DMS 273 treated with DMSO at 0.1 percent for 48 hours (cell line): ENCODE measurements around the gene TAF4.

ENCODE experiments used
- DNase-seq: peaks from one replicate; lab custom pipeline; 2025; lab: John Stamatoyannopoulos, UW

TAF4 gene

DNA sequence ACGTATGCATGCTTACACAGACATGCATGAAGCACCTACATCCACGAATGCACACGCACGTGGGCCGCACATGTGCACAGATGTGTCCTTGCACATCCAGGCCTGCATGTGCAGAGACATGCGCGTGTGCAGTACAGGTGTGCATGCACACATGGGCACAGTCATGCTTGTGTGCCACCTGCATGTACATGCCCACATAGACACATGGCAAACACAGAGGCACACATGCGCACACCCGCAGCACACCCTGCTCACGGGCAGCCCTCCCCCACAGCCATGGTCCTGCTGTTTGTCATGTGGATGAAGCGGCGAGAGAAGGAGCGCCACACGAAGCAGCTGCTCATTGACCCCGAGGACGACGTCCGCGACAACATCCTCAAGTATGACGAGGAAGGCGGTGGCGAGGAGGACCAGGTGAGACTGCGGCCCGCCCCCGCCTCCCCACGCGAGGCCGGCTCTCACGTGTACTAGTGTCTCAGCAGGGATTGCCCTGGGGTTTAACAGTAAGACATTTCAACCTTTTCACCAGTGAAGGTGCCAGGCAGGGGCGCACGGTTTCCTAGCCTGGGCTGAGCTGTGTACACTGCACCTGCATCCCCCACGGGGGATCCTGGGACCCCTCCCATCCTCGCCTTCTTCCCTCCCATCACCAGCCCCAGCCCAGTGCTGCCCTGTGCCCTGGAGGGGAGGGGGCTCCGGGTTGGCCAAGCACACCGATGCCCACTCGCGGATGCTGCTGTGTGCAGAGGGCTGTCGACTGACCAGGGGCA lies 132.8 kb downstream of the TAF4 start:
- DNase-seq: no peak

DNA sequence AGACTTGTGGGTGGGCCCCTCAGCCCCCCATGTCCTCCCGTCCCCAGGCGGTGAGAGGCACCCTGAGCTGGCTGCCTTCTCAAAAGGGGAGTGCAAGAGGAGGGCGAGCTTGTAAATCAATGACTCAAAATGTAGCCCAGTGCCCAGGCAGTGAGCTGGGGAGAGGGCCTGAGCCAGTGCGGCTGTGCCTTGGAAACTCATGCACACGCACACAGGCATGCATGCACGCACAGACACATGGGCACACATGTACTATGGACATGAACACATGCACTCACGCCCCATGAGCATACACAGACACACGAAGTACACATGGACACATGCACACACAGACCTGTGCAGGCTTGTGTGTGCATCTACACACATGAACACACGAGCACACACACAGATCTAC lies 133.5 kb downstream of the TAF4 start:
- DNase-seq: no peak

DNA sequence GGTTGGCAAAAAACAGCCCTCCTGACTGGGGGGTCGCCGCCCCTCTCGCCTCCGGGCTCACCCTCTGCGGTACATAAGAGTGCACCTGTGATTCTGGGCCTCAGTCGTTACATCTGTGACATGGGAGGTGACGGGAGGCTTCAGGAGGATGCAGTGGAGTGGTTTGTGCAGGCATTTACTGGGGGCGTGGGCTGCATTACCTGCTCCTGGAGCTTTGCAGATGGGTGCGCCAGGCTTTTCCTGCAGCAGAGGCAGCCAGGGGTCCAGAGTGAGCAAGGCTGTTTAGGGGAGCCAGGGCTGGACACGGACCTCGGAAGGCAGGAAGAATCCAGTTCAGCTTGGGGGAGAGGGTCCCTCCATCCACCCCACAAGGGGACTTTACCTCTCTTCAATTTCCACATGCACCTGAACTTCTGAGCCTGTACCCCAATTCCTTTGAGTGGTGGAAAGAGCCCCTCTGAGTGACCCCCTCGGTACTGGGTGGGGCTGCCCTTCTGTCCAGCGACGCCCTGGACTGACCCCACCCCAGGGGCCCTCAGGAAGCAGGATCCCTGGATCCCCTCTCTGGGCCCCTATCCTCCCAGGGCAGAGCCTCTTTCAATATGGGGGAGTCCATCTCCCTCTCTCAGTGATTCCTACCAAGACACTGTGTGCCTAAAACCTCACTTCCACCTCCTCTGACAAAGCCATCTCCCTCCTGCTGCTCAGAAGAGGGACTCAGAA lies 134.0 kb downstream of the TAF4 start:
- no peak for DNase-seq

DNA sequence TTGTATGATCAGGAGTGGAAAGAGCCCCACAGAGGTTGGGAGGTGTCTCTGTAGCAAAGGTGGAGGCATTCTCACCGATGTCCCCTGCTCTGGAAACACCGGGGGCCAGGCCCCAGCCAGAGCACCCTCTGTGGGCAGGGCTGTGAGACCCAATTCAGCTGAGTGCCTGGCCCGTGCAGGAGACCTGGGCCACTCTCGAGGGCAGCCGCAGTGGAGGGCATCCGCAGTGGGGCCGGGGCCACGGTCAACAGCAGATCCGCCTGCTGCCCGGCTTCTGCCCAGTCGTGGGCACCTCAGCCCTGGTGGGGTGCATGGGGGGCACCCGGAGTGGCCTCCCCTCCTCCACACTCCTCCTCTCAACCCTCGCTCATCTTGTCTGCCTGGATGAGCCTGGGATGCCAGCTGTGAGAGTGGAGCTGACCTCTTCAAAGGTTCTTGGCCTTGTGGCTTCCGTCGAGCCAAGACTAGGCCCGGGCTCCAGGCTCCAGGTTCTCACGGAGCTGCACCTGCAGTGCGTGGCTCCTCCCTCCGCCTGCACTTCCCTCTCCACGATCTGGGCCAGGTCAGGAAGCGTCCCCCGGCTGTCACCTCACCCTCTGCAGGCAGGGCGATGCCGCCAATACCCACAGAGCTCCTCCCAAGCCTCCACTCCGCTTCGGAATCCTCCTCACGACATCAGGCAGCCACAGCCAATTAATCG lies 134.8 kb downstream of the TAF4 start:
- no peak for DNase-seq

DNA sequence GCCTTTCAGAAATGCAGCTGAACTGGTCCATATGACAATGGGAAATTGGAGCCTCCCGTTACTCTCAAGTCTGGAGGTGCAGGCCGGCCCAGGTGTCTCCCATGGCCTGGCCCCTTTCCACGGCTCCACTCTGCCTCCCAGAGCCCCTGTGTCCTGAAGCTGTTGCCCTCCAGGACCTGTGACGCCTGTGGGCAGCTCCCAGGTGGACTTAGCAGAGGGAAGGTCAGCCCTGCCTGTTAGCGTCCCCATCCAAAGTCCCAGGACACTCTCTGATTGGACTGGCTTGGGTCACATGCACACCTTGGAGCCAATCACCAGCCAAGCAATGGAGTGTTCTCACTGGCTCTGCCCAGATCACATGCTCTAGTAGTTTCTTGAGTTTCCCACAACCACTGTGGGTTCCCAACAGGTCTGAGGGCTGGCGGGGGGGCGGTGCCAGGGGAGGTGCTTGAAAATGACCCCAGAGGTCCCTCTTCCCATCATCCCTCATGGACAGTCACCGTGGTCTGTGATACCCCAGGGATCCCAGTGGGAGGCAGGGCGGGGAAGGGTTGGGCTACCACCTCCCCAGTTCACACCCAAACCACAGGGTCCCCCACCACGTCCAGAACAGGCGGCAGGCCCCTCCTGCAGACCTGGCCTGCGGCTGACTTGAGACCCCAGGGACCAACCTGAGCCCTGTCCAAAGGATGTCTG lies 135.6 kb downstream of the TAF4 start:
- DNase-seq: no peak

DNA sequence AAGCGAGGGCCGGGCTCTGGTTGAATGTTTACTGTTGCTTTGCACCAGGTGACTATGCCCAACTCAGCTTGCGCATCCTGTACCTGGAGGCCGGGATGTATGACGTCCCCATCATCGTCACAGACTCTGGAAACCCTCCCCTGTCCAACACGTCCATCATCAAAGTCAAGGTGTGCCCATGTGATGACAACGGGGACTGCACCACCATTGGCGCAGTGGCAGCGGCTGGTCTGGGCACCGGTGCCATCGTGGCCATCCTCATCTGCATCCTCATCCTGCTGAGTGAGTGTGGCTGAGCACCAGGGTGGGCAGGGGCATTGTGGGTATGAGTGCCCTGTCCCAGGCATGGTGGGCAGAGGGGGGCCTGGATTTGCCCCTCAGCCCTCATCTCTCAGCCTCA lies 136.1 kb downstream of the TAF4 start:
- no peak for DNase-seq

DNA sequence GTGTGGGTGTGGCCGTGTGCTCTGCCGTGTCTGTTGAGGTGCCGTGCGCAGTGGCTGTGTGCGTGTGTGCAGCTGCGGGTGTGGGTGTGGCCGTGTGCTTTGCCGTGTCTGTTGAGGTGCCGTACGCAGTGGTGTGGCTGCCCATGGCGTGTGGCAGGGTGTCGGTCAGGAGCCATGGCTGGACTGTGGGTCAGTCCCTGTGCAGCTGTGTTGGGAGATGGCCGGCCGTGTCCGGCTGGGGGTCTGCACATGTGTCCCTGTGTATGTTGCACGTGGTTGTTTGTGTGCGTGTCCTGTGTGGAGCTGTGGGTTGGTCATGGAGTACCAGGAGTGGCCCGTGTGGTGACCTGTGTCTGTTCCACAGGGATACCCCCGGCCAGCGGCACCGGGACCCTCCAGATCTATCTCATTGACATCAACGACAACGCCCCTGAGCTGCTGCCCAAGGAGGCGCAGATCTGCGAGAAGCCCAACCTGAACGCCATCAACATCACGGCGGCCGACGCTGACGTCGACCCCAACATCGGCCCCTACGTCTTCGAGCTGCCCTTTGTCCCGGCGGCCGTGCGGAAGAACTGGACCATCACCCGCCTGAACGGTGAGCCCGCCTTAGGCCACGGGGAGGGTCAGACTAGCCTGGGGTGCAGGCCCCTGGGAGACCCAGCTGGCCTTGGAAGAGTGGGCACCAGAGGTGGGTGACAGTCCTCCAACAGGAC lies 137.7 kb downstream of the TAF4 start:
- DNase-seq: no peak

DNA sequence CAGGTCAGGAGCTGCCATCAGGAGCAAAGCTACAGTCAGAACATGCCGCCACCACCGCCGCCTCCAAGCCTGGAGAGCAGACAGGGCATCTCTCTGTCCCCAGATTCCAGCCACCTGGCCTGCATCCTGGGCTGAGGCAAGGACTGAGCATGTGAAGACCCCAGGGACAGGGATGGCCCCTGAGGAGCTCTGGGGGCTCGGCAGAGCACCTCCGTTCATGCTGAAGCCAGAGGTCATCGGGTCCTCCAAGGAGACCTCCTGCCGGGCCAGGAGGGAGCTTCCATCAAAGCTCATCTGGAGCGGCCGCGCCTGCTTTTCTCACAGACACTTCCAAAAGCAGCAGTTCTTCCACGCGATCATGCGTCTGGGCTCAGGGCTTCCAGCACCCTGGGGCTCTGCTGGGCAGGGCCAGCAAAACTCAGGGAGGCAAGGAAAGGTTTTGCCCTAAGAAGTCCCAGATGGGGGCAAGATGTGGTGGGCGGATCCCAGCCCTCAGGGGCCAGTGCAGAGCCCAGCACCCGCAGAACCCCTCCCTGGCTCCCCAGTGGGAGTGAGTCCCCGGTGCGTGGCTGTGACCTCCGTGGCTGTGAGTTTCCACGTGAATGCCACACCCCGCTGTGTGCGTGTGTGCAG lies 138.4 kb downstream of the TAF4 start:
- no peak for DNase-seq

DNA sequence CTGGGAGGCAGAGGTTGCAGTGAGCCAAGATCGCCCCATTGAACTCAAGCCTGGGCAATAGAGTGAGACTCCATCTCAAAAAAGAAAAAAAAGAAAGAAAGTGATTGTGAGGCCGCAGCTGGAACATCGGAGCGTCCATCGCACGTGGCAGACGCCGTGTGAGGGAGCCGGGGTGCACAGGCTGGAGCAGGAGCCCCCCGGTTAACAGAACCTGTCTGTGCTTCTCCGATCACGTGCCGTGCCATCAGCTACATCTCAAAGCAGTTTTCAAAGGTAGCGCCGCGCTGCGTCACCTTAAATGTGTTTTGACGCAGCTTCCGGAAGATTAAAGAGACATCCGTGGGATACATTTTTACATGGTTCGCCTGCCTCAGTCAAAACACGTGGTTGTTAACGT lies 138.9 kb downstream of the TAF4 start:
- DNase-seq: no peak

DNA sequence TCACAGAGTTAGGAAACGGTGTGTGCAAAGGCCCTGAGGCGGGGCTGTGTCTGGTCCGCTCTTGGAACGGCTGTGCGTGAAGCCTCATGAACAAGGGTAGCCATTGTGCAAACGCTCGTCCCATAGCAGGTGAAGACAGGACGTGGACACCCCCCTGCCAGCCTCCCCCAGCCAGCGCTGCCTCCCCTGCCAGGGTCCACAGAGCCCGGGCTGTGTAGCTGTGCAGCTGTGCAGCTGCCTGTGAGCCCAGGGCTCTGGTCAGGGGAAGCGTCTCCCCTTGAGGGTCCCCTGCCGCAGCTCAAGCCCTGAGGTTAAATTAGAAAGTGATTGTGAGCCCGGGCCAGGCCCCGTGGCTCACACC lies 139.4 kb downstream of the TAF4 start:
- no peak for DNase-seq

DNA sequence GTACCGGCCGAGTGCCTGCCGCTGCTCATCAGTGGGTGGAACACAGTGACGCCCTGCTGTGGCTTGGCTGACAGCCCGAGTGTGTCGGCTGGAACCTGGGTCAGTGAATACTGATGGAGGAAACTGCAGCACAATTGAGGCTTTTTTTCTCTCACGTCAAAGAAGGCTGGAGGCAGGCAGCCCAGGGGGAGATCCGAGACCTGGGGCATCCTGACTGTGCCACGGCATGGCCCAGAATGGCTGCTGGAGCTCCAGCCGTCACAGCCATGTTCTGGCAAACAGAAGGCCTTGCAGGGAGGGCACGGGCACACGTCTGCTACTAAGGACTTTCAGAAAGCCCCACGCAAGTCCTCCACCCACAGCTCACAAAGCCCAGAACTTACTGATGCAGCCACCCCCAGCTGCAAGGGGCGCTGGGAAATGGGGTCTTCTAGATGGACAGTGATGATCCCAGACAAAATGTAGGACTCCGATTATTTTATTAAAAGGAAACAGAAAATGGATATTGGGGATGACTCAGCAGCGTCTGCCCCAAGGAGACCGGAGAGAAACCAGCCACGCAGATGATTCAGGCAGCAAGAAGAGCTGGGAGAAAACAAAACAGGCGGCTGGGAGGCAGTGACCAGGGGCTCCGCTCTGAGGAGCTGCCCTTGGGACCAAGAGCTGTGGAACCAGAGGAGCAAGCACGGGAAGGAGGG lies 140.0 kb downstream of the TAF4 start:
- no peak for DNase-seq

DNA sequence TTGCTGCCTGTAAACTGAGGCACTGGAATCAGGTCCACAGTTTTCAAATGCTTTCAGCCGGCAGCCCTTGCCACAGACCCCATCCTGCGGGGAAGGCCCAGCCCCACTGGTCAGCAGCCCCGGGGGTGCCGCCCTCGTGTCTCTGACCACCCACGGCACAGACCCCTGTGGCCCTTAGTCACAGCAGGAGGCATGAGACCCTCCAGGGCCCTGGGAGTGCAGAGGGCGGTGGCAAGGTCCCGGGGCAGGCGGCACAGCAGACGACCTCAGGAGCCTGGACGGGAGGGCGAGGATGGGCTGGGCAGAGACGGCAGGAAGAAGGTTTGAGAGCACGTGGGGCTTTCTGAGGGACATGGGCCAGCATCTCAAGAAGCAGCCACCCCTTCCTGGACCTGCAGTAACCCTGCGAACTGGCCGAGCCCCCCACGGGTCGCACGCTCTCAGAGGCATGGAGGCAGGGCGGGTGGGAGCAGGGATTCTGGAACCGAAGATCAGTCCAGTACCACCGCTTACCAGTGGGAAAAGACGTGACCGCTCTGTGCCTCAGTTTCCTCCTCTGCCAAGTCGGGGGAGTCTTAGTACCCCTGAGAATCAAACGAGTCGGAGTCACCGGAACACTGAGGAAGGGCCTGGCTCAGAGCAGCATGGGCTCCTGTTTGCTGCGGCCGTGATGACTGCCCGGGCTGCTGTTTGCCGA lies 140.7 kb downstream of the TAF4 start:
- DNase-seq: no peak
